ENCODE measurements around the gene GTF2H1.

GRCh38 chr11:18416459-18416858 lies 94.1 kb downstream of the GTF2H1 start:
- no peak for TF ChIP-seq CTCF (IDR thresholded peaks at IDR 0.05)
- no peak for TF ChIP-seq POLR2A (IDR thresholded peaks at IDR 0.05)

Measured in esophagus squamous epithelium (tissue), 4 donors.